ENCODE data around the gene ICE1. TPM values are rescaled to one million over a fixed set of nuclear protein-coding genes. Genes with fewer than 3 reads are reported as not detected.
A peak's percentile ranks its signal among the peaks of the same experiment; 100 is the strongest.
"Not testable (repeated sequence)": the region's sequence is repeated elsewhere in the genome, so short reads cannot be mapped to it uniquely, and the experiment has no call there.

ICE1 gene
- polyA plus RNA-seq, 2 of the 4 experiments (the other 2 are of a cell fraction), result 16.3 to 33.1 TPM

DNA sequence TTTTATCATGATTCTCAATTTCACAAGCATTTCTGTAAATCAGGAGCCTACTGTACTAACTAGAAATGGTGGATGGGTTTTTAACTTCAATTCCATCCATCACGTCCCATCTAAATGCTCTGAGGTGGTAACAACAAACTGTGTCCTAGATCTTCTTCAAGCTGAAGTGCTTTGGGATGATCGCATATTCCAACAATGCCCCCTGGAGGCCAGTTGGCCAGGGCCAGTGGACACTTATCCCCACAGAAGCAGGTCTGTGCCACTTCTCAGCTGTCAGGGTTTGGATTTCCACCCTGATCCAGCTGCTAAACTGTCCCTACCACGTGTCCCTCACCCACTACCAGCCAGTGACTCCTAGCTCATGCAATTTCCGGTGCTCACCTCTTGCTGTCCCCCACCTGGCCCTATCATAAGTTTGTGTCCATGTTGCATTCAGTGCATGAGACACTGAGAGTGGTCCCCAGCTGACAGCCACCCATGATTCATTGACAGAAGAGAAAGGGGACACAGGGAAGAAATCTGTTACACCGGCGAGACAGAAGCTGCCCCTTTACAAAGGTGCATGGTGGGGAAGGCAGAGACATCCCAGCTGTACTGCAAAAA, 28.0 kb upstream of the ICE1 start:
- H3K4me3 ChIP-seq, H3K27ac ChIP-seq, POLR2A ChIA-PET, H3K4me1 ChIP-seq, H3K4me2 ChIP-seq, H3K9me3 ChIP-seq, FAIRE-seq: not testable (repeated sequence)
- peak; percentile 88 for TF ChIP-seq SMC3 (IDR thresholded peaks at IDR 0.05)
- TF ChIP-seq, protein P1, sequence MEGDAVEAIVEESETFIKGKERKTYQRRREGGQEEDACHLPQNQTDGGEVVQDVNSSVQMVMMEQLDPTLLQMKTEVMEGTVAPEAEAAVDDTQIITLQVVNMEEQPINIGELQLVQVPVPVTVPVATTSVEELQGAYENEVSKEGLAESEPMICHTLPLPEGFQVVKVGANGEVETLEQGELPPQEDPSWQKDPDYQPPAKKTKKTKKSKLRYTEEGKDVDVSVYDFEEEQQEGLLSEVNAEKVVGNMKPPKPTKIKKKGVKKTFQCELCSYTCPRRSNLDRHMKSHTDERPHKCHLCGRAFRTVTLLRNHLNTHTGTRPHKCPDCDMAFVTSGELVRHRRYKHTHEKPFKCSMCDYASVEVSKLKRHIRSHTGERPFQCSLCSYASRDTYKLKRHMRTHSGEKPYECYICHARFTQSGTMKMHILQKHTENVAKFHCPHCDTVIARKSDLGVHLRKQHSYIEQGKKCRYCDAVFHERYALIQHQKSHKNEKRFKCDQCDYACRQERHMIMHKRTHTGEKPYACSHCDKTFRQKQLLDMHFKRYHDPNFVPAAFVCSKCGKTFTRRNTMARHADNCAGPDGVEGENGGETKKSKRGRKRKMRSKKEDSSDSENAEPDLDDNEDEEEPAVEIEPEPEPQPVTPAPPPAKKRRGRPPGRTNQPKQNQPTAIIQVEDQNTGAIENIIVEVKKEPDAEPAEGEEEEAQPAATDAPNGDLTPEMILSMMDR (IDR thresholded peaks at IDR 0.05), result peak; percentile 59
- TF ChIP-seq RAD21 (conservative IDR thresholded peaks at IDR 0.05 in 1 of 2, IDR thresholded peaks at IDR 0.05 in 1 of 2), result peak; percentile 81 to 87
- ATAC-seq (peak; percentile 92 to 97), DNase-seq (ENCODE audit: low read depth in 1 of 2, low spot score in 1 of 2) (peak in 1 of 2 experiments; percentile 76)
- CTCF ChIA-PET, result interaction anchor here (0.6 to 5.2 kb wide), 16 partner anchors 9 to 514 kb away, joined by 3 to 23 read pairs (median 4); partner anchors contain the start of gene ADAMTS16
- 18% methylated on average over 5 of the region's 6 CpGs for WGBS (ENCODE audit: missing lambda C conversion rate)

DNA sequence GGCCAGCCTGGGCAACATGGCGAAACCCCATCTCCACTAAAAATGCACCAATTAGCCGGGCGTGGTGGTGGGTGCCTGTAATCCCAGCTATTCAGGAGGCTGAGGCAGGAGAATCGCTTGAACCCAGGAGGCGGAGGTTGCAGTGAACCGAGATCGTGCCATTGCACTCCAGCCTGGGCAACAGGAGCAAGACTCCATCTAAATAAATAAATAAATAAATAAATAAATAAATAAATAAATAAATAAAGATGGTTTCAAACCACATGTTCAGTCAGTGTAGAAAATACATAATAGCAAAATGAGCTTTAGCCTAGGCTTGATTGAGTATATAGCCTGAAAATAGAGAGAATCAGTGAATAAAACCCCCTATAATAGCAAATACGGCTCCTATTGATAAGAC, 27.4 kb upstream of the ICE1 start:
- peak; percentile 90 for TF ChIP-seq ZC3H11A (IDR thresholded peaks at IDR 0.05)
- POLR2A ChIA-PET; H3K4me3 ChIP-seq; FAIRE-seq; H3K4me2 ChIP-seq; DNase-seq (ENCODE audit: low read depth in 1 of 2, low spot score in 1 of 2); ATAC-seq; H3K27ac ChIP-seq; H3K9me3 ChIP-seq; H3K4me1 ChIP-seq: not testable (repeated sequence)
- CTCF ChIA-PET, result interaction anchor here (1.0 to 5.2 kb wide), 14 partner anchors 8 to 515 kb away, joined by 3 to 23 read pairs (median 5); partner anchors contain the start of gene ADAMTS16
- WGBS (ENCODE audit: missing lambda C conversion rate), result 68% methylated on average over 6 of the region's 8 CpGs

DNA sequence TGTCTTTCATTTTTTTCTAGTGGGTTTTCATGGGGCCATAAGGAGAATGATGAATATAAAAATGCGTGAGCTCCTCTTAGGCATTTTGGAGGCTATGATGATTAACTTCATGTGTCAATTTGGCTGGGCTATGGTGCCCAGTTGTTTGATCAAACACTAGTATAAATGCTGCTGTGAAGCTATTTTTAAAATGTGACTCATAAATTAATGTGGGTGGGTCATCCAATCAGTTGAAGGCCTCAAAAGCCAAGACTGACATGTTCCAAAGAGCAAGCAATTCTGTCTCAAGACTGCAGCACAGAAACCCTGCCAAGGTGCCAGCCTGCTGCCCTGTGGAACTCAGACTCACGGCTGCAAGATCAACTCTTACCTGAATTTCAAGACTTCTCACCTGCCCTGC, 24.4 kb upstream of the ICE1 start:
- no peak for TF ChIP-seq MYC (IDR thresholded peaks at IDR 0.05; ENCODE audit: borderline replicate concordance, low read length)

DNA sequence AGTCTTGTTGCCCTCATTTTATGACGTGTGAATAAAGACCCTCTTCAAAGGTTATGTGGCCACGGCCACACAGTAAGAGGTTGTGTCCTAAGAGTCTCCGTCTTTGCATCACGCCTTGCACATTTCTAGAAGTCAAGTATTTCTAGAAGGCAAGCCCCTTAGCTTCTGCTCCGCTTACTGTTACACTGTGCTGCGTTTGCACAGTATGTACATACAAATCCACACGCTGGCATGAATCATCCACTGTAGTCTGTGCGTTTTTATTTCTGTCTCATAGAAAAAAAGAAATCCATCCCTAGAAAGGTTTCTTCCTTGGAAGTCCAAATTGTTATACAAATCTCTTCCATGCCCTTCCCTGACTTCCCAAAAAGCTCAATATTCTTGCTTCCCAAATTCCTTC, 21.4 kb upstream of the ICE1 start:
- ChIA-PET CTCF (interaction anchor here (0.8 to 2.3 kb wide), 2 partner anchors 18 to 522 kb away, joined by 4 to 6 read pairs; no protein-coding TSS in a partner anchor), POLR2A (no interaction called here)
- no peaks in the 10 kb centered on the region for H3K9me3 ChIP-seq
- no peak for DNase-seq (ENCODE audit: low read depth in 1 of 2, low spot score in 1 of 2)
- H3K4me1 ChIP-seq, result no peaks in the 10 kb centered on the region
- TF ChIP-seq, protein P2, sequence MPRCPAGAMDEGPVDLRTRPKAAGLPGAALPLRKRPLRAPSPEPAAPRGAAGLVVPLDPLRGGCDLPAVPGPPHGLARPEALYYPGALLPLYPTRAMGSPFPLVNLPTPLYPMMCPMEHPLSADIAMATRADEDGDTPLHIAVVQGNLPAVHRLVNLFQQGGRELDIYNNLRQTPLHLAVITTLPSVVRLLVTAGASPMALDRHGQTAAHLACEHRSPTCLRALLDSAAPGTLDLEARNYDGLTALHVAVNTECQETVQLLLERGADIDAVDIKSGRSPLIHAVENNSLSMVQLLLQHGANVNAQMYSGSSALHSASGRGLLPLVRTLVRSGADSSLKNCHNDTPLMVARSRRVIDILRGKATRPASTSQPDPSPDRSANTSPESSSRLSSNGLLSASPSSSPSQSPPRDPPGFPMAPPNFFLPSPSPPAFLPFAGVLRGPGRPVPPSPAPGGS (IDR thresholded peaks at IDR 0.05), result no peak
- no peak for TF ChIP-seq RARB (CRISPR knock-in tag; IDR thresholded peaks at IDR 0.05)
- TF ChIP-seq, protein P3, sequence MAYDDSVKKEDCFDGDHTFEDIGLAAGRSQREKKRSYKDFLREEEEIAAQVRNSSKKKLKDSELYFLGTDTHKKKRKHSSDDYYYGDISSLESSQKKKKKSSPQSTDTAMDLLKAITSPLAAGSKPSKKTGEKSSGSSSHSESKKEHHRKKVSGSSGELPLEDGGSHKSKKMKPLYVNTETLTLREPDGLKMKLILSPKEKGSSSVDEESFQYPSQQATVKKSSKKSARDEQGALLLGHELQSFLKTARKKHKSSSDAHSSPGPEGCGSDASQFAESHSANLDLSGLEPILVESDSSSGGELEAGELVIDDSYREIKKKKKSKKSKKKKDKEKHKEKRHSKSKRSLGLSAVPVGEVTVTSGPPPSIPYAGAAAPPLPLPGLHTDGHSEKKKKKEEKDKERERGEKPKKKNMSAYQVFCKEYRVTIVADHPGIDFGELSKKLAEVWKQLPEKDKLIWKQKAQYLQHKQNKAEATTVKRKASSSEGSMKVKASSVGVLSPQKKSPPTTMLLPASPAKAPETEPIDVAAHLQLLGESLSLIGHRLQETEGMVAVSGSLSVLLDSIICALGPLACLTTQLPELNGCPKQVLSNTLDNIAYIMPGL (CRISPR knock-in tag; IDR thresholded peaks at IDR 0.05; ENCODE audit: borderline replicate concordance), result no peak
- no peak for TF ChIP-seq JUNB (IDR thresholded peaks at IDR 0.05)
- TF ChIP-seq, protein P4, sequence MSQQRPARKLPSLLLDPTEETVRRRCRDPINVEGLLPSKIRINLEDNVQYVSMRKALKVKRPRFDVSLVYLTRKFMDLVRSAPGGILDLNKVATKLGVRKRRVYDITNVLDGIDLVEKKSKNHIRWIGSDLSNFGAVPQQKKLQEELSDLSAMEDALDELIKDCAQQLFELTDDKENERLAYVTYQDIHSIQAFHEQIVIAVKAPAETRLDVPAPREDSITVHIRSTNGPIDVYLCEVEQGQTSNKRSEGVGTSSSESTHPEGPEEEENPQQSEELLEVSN (IDR thresholded peaks at IDR 0.05; ENCODE audit: borderline replicate concordance, low read depth), result no peak
- TF ChIP-seq HDAC2 (IDR thresholded peaks at IDR 0.05), result no peak
- no peak for TF ChIP-seq POLR2A (IDR thresholded peaks at IDR 0.05; ENCODE audit: low read length)
- TF ChIP-seq ZSCAN20 (CRISPR knock-in tag; IDR thresholded peaks at IDR 0.05), result no peak
- no peak for TF ChIP-seq EHMT2 (IDR thresholded peaks at IDR 0.05; ENCODE audit: low read depth)
- no peak for TF ChIP-seq CBX8 (IDR thresholded peaks at IDR 0.05)
- no peak for ATAC-seq
- no peak overlapping the region for H3K4me2 ChIP-seq
- no peak for FAIRE-seq
- H3K27ac ChIP-seq, result no peak overlapping the region
- H3K4me3 ChIP-seq, result no peak overlapping the region
- 57% methylated on average over 8 of the region's 8 CpGs for WGBS (ENCODE audit: missing lambda C conversion rate)

More for the DNA sequence above, 24.4 kb upstream of the ICE1 start:
- H3K9me3 ChIP-seq, result no peaks in the 10 kb centered on the region
- DNase-seq (ENCODE audit: low read depth in 1 of 2, low spot score in 1 of 2) (no peak), ATAC-seq (no peak), FAIRE-seq (no peak)
- no peak overlapping the region for H3K4me3 ChIP-seq
- ChIA-PET POLR2A (no interaction called here), CTCF (interaction anchor here (1.2 to 5.2 kb wide), 4 partner anchors 16 to 518 kb away, joined by 3 to 23 read pairs (median 8); partner anchors contain the start of gene ADAMTS16)
- H3K4me1 ChIP-seq, result no peaks in the 10 kb centered on the region
- no peak overlapping the region for H3K27ac ChIP-seq
- H3K4me2 ChIP-seq, result no peak overlapping the region
- WGBS (ENCODE audit: missing lambda C conversion rate), result 57% methylated on average over 2 of the region's 2 CpGs

All from A549 (cell line).